Ishikawa (cell line): ENCODE measurements around the gene ARHGEF10L.

ENCODE experiments used
- CEBPB ChIP-seq: IDR thresholded peaks from 2 replicates; pipeline ENCODE4 v1.6.1; 2012
- CREB1 ChIP-seq: IDR thresholded peaks from 2 replicates; pipeline ENCODE4 v1.6.1; 2012; ENCODE audit warnings: low read depth
- EGR1 ChIP-seq: IDR thresholded peaks from 2 replicates; pipeline ENCODE4 v1.6.1; 2012
- EP300 ChIP-seq: IDR thresholded peaks from 2 replicates; pipeline ENCODE4 v1.6.1; 2012; ENCODE audit warnings: borderline replicate concordance
- FOXM1 ChIP-seq: IDR thresholded peaks from 2 replicates; pipeline ENCODE4 v1.6.1; 2012; ENCODE audit warnings: low read depth, borderline replicate concordance
- MAX ChIP-seq: IDR thresholded peaks from 2 replicates; pipeline ENCODE4 v1.6.1; 2012
- NFIC ChIP-seq: IDR thresholded peaks from 2 replicates; pipeline ENCODE4 v1.6.1; 2012
- RAD21 ChIP-seq: IDR thresholded peaks from 2 replicates; pipeline ENCODE4 v1.6.1; 2012; ENCODE audit warnings: low read depth
- REST ChIP-seq: IDR thresholded peaks from 2 replicates; pipeline ENCODE4 v1.6.1; 2012; ENCODE audit warnings: low read depth, mild to moderate bottlenecking
- TAF1 ChIP-seq: IDR thresholded peaks from 2 replicates; pipeline ENCODE4 v1.6.1; 2012; ENCODE audit warnings: low read depth, mild to moderate bottlenecking
- TCF12 ChIP-seq: IDR thresholded peaks from 2 replicates; pipeline ENCODE4 v1.6.1; 2012; ENCODE audit warnings: low read depth
- TEAD4 ChIP-seq: IDR thresholded peaks from 2 replicates; pipeline ENCODE4 v1.6.1; 2012
- USF1 ChIP-seq: IDR thresholded peaks from 2 replicates; pipeline ENCODE4 v1.6.1; 2012
- YY1 ChIP-seq: IDR thresholded peaks from 2 replicates; pipeline ENCODE4 v1.6.1; 2012; ENCODE audit warnings: low read depth
- ZBTB7A ChIP-seq: IDR thresholded peaks from 2 replicates; pipeline ENCODE4 v1.6.1; 2012; ENCODE audit warnings: low read depth

Gene ARHGEF10L

DNA sequence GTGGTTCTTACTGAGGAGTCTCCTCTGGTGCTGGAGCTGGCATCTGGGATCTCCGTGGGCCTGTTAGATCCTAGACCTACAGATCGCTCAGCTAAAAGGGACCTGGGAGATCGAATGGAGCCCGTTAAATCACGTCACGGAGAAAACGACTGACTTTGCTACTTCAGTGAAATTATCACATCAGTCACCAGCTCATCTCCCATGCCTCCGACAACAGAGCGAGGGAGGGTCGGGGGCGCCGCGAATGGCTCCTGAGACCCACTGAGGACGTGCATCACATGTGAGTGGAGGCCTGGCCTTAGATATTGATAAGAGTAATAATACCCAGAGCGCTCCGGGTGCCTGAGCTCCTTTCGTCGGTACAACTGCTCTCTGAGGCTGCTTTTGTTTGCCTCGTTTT, 160.1 kb downstream of the ARHGEF10L start:
- TF ChIP-seq ZBTB7A: no peak
- no peak for TF ChIP-seq REST

- no peak for TF ChIP-seq REST
- TF ChIP-seq YY1: no peak
- TF ChIP-seq RAD21: no peak
- no peak for TF ChIP-seq TAF1
- no peak for TF ChIP-seq TCF12
- no peak for TF ChIP-seq TEAD4
- no peak for TF ChIP-seq MAX
- TF ChIP-seq ZBTB7A: no peak
- no peak for TF ChIP-seq CEBPB
- TF ChIP-seq EP300: no peak
- no peak for TF ChIP-seq EGR1
- TF ChIP-seq USF1: no peak
- TF ChIP-seq FOXM1: no peak
- no peak for TF ChIP-seq NFIC
- TF ChIP-seq CREB1: no peak
These were observed 161.7 kb downstream of the ARHGEF10L start for GRCh38 chr1:17700945-17701810.

DNA sequence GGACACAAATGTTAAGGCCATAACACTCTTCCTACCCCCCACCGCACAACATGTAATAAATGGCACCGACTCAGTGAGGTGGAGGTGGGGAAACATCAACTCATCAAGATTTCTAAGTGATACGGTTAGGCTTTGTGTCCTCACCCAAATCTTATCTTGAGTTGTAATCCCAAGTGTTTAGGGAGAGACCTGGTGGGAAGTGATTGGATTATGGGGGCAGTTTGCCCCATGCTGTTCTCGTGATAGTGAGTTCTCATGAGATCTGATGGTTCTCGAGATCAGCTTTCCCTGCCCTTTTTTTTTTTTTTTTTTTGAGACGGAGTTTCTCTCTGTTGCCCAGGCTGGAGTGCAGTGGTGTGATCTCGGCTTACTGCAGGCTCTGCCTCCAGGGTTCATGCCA, 164.7 kb downstream of the ARHGEF10L start:
- no peak for TF ChIP-seq EP300
- no peak for TF ChIP-seq USF1
- no peak for TF ChIP-seq CREB1
- TF ChIP-seq TCF12: no peak
- TF ChIP-seq YY1: no peak
- no peak for TF ChIP-seq TEAD4
- TF ChIP-seq NFIC: no peak
- no peak for TF ChIP-seq EGR1

DNA sequence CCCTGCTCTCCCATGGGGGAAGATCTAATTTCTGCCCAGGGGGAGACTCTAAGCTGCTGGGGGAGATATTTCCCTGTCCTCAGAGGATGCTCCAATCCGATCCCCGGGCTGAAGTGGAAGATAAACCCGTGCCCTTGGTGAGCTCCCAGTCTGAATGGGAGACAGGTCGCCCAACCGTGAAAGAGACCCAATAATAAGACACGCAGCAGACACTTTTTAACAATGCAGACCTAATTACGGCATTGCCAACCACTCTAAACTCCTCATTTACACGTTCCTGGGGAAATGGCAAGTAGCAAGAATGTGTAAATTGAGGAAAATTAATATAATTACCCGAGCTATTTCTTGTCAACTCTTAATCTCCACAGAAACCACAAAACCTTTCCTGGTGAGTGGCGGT, 166.9 kb downstream of the ARHGEF10L start:
- TF ChIP-seq MAX (no peak), TCF12 (no peak), REST (no peak), USF1 (no peak), TEAD4 (no peak), EP300 (no peak), YY1 (no peak), NFIC (no peak), EGR1 (no peak), TAF1 (no peak), FOXM1 (no peak), RAD21 (no peak)

GRCh38 chr1:17709981-17710380, 170.5 kb downstream of the ARHGEF10L start:
- TF ChIP-seq FOXM1 (no peak), USF1 (no peak), YY1 (no peak), NFIC (no peak), CREB1 (no peak), CEBPB (no peak), EGR1 (no peak), TCF12 (no peak), ZBTB7A (no peak), TEAD4 (no peak), REST (no peak), EP300 (no peak), RAD21 (no peak), TAF1 (no peak), MAX (no peak)
